AG04449 (cell line): ENCODE data around the gene CRYAB.

ENCODE experiments used
- CTCF ChIA-PET: fragments of 350-600 bp; formaldehyde crosslinking; extraction: SDS; loops from one replicate; lab custom pipeline; 2021; ENCODE audit warnings: antibody characterized with exemption; lab: Yijun Ruan, JAX
- POLR2A ChIA-PET: fragments of 400-600, 350-600 bp; formaldehyde crosslinking; extraction: SDS; loops from one replicate; lab custom pipeline; 2020; ENCODE audit warnings: antibody characterized with exemption, inconsistent platforms; lab: Yijun Ruan, JAX
- DNase-seq: peaks from one replicate; pipeline ENCODE4 v3.0.0-alpha.2; 2010; ENCODE audit warnings: low read depth, low spot score
- H3K4me3 ChIP-seq: 2 replicates; pipeline ENCODE4 v1.5.1; 2011; ENCODE audit warnings: low read depth, mild to moderate bottlenecking, control low read depth, low read length
- CTCF ChIP-seq: IDR thresholded peaks from one replicate; pipeline ENCODE4 v1.5.1; 2011; ENCODE audit warnings: mild to moderate bottlenecking, moderate library complexity, low read length, control low read depth, inconsistent platforms; ENCODE audit not compliant: insufficient read depth; ENCODE audit errors: missing control alignments

CRYAB gene

GRCh38 chr11:111911563-111912401 is at the start of gene CRYAB:
CRYAB (minus strand) TSS chr11:111911770; CDS start chr11:111911724, 46 bp downstream.
- TF ChIP-seq CTCF, result no peak
- DNase-seq, result peak; percentile 95
- CTCF ChIA-PET, result interaction anchor here (0.9 to 3.0 kb wide), 4 partner anchors 20 to 34 kb away, joined by 3 to 13 read pairs (median 4); no protein-coding TSS in a partner anchor
- POLR2A ChIA-PET, result interaction anchor here (0.8 to 1.8 kb wide), 3 partner anchors 12 to 41 kb away, joined by 3 to 10 read pairs (median 5); no protein-coding TSS in a partner anchor
- peak within 1 kb of the TSS; percentile 50 for H3K4me3 ChIP-seq

DNA sequence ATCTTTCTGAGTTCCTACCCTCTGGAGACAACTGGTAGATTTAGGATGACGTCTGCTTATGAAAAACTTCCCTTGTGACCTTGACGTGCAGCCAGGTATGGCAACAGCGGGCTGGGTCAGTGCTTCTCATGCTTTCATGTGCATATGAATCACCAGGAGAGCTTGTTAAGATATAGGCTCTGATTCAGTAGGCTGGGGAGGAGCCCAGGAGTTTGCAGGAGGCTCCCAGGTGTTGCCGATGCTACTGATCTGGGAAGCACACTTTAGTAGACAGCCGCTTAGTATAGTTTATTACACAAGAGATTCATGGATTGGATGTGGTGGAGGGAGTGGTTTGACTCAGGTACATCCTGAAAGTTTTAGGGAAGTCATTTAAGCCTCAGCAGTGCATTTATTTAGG is 49.3 kb upstream of the CRYAB start:
- no peak for DNase-seq
- ChIA-PET CTCF (interaction anchor here (1.0 kb wide), 2 partner anchors 17 to 20 kb away, joined by 3 read pairs; no protein-coding TSS in a partner anchor), POLR2A (no interaction called here)
- TF ChIP-seq CTCF, result no peak
- H3K4me3 ChIP-seq, result no peak overlapping the region

GRCh38 chr11:111957663-111958444 is 46.3 kb upstream of the CRYAB start:
- no peak for DNase-seq
- ChIA-PET POLR2A (no interaction called here), CTCF (interaction anchor here (1.1 to 2.5 kb wide), 4 partner anchors 13 to 26 kb away, joined by 3 to 9 read pairs (median 6); no protein-coding TSS in a partner anchor)
- no peak for TF ChIP-seq CTCF
- H3K4me3 ChIP-seq, result no peak overlapping the region

DNA sequence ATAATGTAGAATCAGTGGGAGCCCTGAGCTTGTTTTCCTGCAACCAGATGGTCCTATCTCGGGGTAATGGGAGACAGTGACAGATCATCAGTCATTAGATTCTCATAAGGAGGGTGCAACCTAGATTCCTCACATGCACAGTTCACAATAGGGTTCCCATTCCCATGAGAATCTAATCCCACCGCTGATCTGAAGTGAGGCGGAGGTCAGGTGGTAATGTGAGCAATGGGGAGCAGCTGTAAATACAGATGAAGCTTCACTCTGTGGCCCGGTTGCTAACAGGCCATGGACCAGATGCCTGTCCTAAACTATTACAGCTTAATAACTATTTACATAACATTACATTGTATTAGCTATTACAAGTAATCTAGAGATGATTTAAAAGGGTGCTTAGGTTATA is 42.6 kb upstream of the CRYAB start:
- POLR2A ChIA-PET, result no interaction called here
- TF ChIP-seq CTCF, result no peak
- no peak for DNase-seq
- H3K4me3 ChIP-seq, result no peak overlapping the region
- CTCF ChIA-PET, result interaction anchor here (0.8 to 2.9 kb wide), 6 partner anchors 9 to 28 kb away, joined by 3 to 9 read pairs (median 3); partner anchors contain the start of gene DIXDC1

DNA sequence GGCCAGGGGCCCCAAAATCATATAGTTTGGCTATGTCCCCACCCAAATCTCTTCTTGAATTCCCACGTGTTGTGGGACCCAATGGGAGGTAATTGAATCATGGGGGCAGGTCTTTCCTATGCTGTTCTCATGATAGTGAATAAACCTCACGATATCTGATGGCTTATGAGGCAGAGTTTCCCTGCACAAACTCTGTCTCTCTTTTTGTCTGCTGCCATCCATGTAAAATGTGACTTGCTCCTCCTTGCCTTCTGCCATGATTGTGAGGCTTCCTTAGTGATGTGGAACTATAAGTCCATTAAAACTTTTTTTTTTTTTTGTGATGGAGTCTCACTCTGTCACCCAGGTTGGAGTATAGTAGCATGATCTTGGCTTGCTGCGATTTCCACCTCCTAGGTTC is 40.0 kb upstream of the CRYAB start:
- POLR2A ChIA-PET, result no interaction called here
- CTCF ChIA-PET, result no interaction called here

More for the DNA sequence above, 40.0 kb upstream of the CRYAB start:
- no peak for TF ChIP-seq CTCF
- H3K4me3 ChIP-seq, result no peak overlapping the region
- no peak for DNase-seq
